BE2C (cell line): Measurements from ENCODE around the gene FAM181B.

Source experiments
- DNase-seq: peaks from one replicate; pipeline ENCODE4 v3.0.0-alpha.2; 2020
- H3K27me3 ChIP-seq: fragments of 250-450 bp; sonication (Bioruptor Pico); 2 replicates; pipeline ENCODE4 v1.5.1; 2020; ENCODE audit warnings: mild to moderate bottlenecking
- H3K36me3 ChIP-seq: fragments of 250-450 bp; sonication (Bioruptor Pico); 2 replicates; pipeline ENCODE4 v1.5.1; 2020; ENCODE audit warnings: mild to moderate bottlenecking
- H3K4me1 ChIP-seq: fragments of 250-450 bp; sonication (Bioruptor Pico); 2 replicates; pipeline ENCODE4 v1.5.1; 2020
- H3K4me3 ChIP-seq: 2 replicates; pipeline ENCODE4 v1.5.1; 2011; ENCODE audit warnings: low read depth, low read length
- H3K9me3 ChIP-seq: fragments of 250-450 bp; sonication (Bioruptor Pico); 2 replicates; pipeline ENCODE4 v1.5.1; 2020
- CTCF ChIP-seq: IDR thresholded peaks from 2 replicates; pipeline ENCODE4 v1.5.1; 2012; ENCODE audit warnings: mild to moderate bottlenecking, low read depth, low read length

FAM181B gene

GRCh38 chr11:82775218-82775617 lies 41.6 kb upstream of the FAM181B start:
- no peaks in the 10 kb centered on the region for H3K36me3 ChIP-seq
- DNase-seq = no peak
- H3K27me3 ChIP-seq = no peaks in the 10 kb centered on the region
- H3K4me3 ChIP-seq = no peak overlapping the region
- TF ChIP-seq CTCF = no peak
- H3K4me1 ChIP-seq = no peaks in the 10 kb centered on the region; the same call in 1 of the 2 replicates
- H3K9me3 ChIP-seq = 0 out of 2 replicates have a peak, but pooled peaks cover 2% of the 10 kb centered on the region

GRCh38 chr11:82771781-82772180 lies 38.1 kb upstream of the FAM181B start:
- H3K9me3 ChIP-seq = 0 out of 2 replicates have a peak, but pooled peaks cover 2% of the 10 kb centered on the region
- TF ChIP-seq CTCF = no peak
- DNase-seq = no peak
- no peaks in the 10 kb centered on the region for H3K36me3 ChIP-seq
- H3K4me3 ChIP-seq = no peak overlapping the region
- no peaks in the 10 kb centered on the region for H3K27me3 ChIP-seq
- H3K4me1 ChIP-seq = peaks cover 3% of the 10 kb centered on the region

- Histone ChIP-seq H3K27me3 (no peaks in the 10 kb centered on the region), H3K9me3 (no peaks in the 10 kb centered on the region), H3K36me3 (no peaks in the 10 kb centered on the region)
These were observed 33.5 kb upstream of the FAM181B start for GRCh38 chr11:82767123-82767522.

GRCh38 chr11:82765466-82766034 lies 31.9 kb upstream of the FAM181B start:
- no peak for TF ChIP-seq CTCF
- H3K9me3 ChIP-seq = no peaks in the 10 kb centered on the region

More at GRCh38 chr11:82767123-82767522, 33.5 kb upstream of the FAM181B start:
- no peak for TF ChIP-seq CTCF
- Histone ChIP-seq H3K4me1 (peaks cover 7% of the 10 kb centered on the region), H3K4me3 (no peak overlapping the region)
- no peak for DNase-seq

GRCh38 chr11:82763167-82763566 lies 29.5 kb upstream of the FAM181B start:
- H3K4me1 ChIP-seq = peaks cover 7% of the 10 kb centered on the region
- no peak overlapping the region for H3K4me3 ChIP-seq
- TF ChIP-seq CTCF = no peak
- H3K36me3 ChIP-seq = no peaks in the 10 kb centered on the region
- no peak for DNase-seq
- H3K9me3 ChIP-seq = no peaks in the 10 kb centered on the region
- no peaks in the 10 kb centered on the region for H3K27me3 ChIP-seq

More at GRCh38 chr11:82765466-82766034, 31.9 kb upstream of the FAM181B start:
- no peaks in the 10 kb centered on the region for H3K27me3 ChIP-seq
- no peaks in the 10 kb centered on the region for H3K36me3 ChIP-seq
- H3K4me1 ChIP-seq = peaks cover 7% of the 10 kb centered on the region
- no peak for DNase-seq
- no peak overlapping the region for H3K4me3 ChIP-seq

GRCh38 chr11:82759649-82760048 lies 26.0 kb upstream of the FAM181B start:
- Histone ChIP-seq H3K27me3 (no peaks in the 10 kb centered on the region), H3K36me3 (no peaks in the 10 kb centered on the region), H3K4me3 (no peak overlapping the region), H3K9me3 (no peaks in the 10 kb centered on the region), H3K4me1 (no peaks in the 10 kb centered on the region)
- no peak for TF ChIP-seq CTCF
- no peak for DNase-seq
